TTC549 (cell line): Measurements from ENCODE around the gene TMEM109.

Experiments
- FAIRE-seq: peaks from 2 replicates; lab custom pipeline; 2012; peaks lifted over from hg19 to GRCh38; lab: Jason Lieb, UNC

The TMEM109 gene

DNA sequence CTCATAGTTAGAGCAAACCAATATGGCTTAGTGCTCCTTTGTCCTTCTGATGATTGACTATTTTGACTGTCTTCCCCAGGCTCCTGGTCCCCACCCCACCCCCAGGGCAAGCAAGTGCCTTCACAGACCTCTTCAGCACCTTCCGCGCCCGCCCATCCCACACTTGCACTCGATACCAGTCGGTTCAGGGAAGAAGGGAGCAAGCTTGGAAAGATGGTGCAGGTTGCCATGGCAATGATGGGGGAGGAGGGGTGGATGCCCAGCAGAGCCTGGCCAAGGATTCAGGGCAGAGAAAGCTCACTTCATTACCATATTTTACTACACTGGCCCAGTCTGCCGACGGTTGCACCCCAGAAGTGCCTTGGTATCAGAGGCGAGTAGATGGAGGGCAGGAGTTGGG lies 12.5 kb downstream of the TMEM109 start:
- FAIRE-seq = no peak

GRCh38 chr11:60927061-60927592 lies 13.2 kb downstream of the TMEM109 start:
- FAIRE-seq = no peak

DNA sequence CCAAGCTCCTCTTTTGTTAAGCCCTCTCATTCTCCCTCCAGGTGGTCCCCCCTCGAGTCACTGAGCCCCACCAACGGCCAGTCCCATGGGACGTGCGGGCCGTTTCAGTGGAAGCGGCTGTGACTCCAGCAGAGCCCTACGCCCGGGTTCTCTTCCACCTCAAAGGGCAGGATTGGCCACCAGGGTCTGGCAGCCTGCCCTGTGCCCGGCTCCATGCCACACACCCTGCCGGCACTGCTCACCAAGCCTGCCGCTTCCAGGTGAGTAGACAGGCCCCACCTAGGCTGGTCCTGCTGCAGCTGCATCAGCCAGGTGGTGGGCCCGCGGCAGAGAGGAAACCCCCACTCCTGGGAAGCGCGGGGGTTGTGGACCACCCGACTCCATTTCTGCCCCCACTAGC lies 13.6 kb downstream of the TMEM109 start:
- no peak for FAIRE-seq

- no peak for FAIRE-seq
Measured at GRCh38 chr11:60928563-60929001, 14.6 kb downstream of the TMEM109 start.

DNA sequence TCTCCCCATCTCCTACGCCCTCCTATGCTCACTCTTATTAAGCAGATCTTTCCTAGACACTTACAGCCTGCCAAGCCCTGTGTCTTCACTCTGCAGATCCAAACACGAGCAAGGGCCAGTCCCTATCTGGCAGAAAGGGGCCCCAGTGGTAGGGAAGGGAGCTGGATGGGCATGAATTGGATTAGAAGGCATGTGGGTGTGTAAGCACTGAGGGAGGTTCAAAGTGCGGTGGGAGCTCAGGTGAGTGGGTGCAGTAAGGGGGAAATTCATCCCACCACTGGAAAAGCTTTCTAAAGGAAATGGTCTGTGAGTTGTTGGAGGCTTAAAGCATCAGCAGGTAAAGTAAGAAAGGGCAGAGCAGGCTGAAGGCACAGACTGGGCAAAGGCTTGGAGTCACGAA lies 15.8 kb downstream of the TMEM109 start:
- no peak for FAIRE-seq

GRCh38 chr11:60930394-60930793 lies 16.4 kb downstream of the TMEM109 start:
- no peak for FAIRE-seq

DNA sequence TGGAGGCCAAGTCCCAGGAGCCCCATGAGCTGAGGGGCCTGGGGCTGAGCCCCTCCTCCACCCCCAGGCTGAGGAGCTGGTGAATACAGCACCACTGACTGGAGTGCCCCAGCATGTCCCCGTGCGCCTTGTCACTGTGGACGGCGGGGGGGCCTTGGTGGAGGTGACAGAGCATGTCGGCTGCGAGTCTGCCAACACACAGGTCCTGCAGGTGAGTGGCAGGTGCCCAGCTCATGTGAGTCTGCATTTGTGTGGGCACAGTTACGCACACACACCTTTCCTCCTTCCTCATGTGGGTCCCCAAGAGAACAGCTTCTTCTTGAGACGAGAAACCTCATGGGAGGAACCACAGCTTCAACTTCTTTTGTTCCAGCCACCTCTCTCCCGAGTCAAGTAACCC lies 18.0 kb downstream of the TMEM109 start:
- no peak for FAIRE-seq

GRCh38 chr11:60932605-60933356 lies 18.8 kb downstream of the TMEM109 start:
- FAIRE-seq = no peak

DNA sequence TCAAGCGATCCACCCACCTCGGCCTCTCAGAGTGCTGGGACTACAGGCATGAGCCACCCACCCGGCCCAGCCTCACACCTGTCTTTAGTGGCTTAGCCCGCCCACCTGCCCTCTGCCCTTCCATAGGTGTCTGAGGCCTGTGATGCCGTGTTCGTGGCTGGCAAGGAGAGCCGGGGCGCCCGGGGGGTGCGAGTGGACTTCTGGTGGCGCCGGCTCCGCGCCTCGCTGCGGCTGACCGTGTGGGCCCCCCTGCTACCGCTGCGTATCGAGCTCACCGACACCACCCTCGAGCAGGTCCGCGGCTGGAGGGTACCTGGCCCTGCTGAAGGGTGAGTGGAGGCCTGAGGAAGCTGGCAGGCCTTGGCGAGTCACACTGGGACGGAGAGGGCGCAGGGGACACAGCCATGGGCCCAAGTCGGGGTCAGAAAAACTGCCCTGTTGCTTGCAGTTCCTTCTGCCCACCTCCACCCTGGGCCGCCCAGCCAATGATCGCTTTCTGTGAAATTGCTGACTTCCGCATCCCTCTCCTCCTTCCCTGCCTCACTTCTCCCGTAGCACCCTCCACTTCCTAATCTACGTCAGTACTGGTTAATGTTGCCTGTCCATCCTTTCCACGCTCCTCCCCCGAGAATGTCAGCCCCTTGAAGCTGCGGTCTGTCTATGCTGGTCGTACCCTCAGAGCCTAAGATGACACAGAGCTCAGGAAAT lies 19.6 kb downstream of the TMEM109 start:
- no peak for FAIRE-seq

DNA sequence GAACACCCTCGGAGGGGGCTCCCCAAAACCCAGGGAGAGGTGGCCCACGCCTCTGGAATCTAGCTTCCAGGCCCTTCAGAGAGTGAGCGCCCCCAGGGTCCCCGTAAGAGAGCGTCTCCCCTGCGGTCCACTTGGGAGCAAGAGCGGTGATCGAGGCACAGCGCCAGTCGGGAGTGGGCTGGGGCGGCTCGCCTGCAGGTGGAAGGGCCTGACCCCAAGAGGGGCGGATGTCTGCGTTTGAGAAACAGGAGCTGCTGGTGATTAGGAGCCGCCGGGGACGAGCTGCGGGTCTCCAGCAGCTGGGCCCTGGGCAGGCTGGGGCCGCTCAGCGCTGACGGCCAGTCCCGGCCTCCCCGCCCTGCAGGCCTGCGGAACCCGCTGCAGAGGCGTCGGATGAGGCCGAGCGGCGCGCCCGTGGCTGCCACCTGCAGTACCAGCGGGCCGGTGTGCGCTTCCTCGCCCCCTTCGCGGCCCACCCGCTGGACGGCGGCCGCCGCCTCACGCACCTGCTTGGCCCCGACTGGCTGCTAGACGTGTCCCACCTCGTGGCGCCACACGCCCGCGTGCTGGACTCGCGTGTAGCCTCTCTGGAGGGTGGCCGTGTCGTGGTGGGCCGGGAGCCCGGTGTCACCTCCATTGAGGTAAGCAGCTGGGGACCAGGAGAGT lies 20.3 kb downstream of the TMEM109 start:
- no peak for FAIRE-seq

DNA sequence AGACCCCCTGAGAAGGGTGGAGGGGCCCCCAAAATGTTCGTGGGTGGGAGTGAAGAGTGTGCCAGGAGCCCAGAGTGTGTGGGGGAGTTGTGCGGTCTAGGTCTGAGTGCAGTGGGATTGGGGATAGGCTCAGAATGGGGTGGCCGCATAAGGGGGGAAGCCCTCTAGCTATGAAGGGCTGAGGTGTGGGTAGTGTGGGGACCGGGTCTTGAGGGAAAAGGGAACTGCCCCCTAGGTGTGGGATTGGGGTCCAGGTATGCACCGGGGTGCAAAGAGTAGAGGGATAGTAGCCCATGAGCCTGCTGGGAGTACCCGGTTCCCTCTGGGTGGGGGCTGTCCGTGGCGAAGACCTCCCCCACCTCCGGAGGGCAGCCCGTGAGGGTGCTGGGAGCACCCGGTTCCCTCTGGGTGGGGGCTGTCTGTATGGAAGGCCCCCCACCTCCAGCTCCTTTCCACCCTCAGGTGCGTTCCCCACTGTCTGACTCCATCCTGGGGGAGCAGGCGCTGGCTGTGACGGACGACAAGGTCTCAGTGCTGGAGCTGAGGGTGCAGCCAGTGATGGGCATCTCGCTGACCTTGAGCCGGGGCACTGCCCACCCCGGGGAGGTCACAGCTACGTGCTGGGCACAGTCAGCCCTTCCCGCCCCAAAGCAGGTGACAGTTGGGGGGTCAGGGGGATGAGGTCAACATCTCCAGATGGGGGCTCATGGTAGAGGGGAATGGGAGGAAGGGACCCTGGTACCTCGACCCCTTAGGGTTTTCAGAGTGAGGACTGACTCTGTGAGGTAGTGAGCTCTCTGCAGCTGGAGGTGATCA lies 21.0 kb downstream of the TMEM109 start:
- FAIRE-seq = no peak

GRCh38 chr11:60935676-60936442 lies 21.9 kb downstream of the TMEM109 start:
- FAIRE-seq = no peak

DNA sequence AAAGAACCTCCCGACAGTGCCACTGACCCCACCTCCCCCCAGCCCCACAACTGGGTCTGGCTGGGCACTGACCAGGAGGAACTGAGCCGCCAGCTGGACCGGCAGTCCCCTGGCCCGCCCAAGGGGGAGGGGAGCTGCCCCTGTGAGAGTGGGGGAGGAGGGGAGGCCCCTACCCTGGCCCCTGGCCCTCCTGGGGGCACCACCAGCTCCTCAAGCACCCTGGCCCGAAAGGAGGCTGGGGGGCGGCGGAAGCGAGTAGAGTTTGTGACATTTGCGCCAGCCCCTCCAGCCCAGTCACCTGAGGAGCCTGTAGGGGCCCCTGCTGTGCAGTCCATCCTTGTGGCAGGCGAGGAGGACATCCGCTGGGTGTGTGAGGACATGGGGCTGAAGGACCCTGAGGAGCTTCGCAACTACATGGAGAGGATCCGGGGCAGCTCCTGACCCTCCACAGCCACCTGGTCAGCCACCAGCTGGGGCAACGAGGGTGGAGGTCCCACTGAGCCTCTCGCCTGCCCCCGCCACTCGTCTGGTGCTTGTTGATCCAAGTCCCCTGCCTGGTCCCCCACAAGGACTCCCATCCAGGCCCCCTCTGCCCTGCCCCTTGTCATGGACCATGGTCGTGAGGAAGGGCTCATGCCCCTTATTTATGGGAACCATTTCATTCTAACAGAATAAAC lies 22.6 kb downstream of the TMEM109 start:
- no peak for FAIRE-seq

DNA sequence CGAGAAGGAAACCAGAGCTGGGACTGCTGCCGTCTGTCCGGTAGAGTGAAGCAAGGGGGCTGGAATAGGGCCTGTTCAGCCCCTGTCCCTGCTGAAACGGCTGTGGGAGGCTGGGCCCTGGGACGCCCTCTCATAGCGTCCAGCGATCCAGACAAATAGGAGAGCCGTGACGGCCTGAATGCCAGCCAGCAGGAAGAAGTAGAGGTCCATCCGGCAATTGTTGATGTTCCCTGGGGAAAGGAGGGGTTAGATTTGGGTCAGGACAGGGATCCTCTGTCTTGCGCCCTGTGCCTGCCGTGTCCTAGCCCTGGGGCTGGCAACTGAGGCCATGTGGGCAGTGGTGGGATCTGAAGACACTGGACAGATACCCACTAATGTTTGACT lies 23.2 kb downstream of the TMEM109 start:
- no peak for FAIRE-seq

GRCh38 chr11:60937811-60938210 lies 23.9 kb downstream of the TMEM109 start:
- no peak for FAIRE-seq

DNA sequence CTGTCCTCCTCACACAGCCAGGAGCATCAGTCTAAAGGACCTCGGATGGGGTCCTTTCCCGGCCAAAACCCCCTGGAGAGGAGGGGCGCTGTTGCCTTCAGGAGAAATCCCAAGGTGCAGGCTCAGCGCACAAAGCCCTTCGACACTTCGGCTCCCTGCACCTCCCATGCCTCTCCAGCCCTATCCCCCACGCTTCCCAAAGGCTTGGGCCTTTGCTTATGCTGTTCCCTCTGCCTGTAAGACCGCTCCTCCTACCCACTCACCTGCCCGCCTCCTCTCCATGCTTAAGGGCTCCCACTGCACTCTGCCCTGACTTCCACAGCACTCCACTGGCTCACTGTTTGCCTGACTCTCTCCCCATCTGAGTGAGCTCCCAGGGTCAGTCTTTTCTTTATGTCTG lies 24.5 kb downstream of the TMEM109 start:
- FAIRE-seq = no peak

DNA sequence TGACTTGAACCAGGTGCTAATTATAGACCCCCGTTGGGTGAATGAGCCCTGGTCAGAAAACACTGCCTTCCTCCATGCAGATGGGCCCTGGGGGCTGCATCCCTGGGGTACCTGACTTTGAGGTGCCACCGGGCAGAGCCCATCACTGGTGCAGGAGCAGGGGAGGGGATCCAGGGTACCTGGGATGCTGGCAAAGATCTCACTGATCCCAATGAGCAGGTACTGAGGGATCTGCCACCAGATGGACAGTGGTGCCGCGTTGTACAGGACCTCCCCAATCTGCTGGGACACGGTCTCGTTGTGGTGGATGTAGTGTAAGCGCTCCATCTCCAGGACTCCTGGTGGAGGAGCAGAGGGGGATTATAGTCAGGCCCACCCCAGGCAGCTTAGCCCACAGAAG lies 25.3 kb downstream of the TMEM109 start:
- FAIRE-seq = no peak

- FAIRE-seq = no peak
Measured at GRCh38 chr11:60939855-60940254, 25.9 kb downstream of the TMEM109 start.

DNA sequence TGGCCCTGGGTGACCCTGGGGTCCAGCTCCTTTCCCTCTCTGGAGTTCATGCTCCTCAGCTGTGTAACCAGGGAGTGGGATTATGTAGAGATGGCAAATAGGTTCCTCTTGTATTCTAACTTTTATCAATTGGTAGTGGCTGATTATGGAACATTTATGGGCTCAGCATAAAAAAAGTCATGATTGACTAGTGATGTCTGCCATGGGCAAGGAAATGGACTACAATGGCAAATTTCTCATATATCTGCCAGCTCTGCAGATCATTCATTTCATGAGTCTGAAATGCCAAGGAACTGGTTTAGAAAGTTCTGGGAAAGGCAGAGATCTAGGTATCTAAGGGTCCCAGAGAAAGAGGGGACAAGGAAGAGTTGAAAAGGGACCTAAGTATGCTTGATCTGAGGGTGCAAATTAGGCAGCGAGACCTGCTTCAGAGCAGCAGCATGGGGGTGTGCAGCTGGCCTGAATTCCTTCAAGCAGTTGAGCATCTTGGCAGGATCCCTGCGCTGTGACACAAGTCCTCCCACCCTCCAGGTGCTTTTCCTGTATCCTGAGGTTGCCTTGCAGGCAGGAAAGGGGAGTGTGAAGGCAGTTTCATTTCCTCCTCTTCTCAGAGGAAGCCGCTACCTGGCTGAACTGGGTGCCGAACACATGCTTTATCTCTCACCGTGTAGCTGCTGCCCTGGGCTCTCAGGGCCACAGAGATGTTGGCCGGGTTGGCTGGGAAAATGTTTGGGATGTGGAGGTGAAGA lies 27.6 kb downstream of the TMEM109 start:
- FAIRE-seq = no peak

- no peak for FAIRE-seq
Measured at GRCh38 chr11:60942219-60942618, 28.3 kb downstream of the TMEM109 start.
